ENCODE results near the gene PAPPA2.

DNA sequence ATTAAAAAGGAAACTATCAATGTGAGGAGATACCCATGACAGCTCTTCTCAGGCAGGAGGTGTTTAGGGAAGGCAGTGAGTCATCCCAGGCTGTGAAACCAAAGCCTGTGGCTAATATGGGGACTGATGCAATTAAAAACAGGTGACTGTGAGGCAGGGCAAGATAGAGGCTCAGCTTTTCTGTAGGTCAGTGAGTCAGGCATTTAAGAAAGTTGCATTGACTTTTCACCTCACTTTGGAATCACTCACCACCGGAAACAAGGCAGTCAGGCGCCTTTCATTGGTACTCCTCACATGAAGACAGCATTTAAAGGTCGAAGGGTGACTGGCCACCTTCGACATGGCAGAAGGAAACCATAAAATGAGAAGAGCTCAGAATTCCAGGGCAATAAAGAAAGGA is 54.5 kb downstream of the PAPPA2 start:
- TF ChIP-seq HDGF (IDR thresholded peaks at IDR 0.05) (no peak), ZNF592 (IDR thresholded peaks at IDR 0.05) (no peak), CTCF (IDR thresholded peaks at IDR 0.05 in 2 of 3, conservative IDR thresholded peaks at IDR 0.05 in 1 of 3; ENCODE audit: control insufficient read depth in 2 of 3, extremely low read depth in 1 of 3, insufficient read depth in 1 of 3, low read depth in 3 of 3, low read length in 3 of 3) (no peak), CUX1 (IDR thresholded peaks at IDR 0.05; ENCODE audit: insufficient replicate concordance, low read depth, low read length) (no peak), EP300 (IDR thresholded peaks at IDR 0.05; ENCODE audit: borderline replicate concordance in 1 of 2, control insufficient read depth in 1 of 2, low read depth in 2 of 2, low read length in 2 of 2) (no peak), KDM1A (IDR thresholded peaks at IDR 0.05; ENCODE audit: borderline replicate concordance) (no peak)
- TF ChIP-seq, protein P1, sequence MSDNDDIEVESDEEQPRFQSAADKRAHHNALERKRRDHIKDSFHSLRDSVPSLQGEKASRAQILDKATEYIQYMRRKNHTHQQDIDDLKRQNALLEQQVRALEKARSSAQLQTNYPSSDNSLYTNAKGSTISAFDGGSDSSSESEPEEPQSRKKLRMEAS (IDR thresholded peaks at IDR 0.05; ENCODE audit: low read depth, low read length) = no peak
